HepG2 (cell line): ENCODE results near the gene SHPK. TPM values are rescaled to one million over a fixed set of nuclear protein-coding genes. Genes with fewer than 3 reads are reported as not detected.

ENCODE experiments used
- AKAP8 ChIP-seq: sonication (generic); formaldehyde crosslinking; IDR thresholded peaks from 2 replicates; pipeline ENCODE4 v1.5.1; 2020; ENCODE audit warnings: mild to moderate bottlenecking, missing genetic modification reagents
- BCLAF1 ChIP-seq: fragments of 450-650 bp; IDR thresholded peaks from 2 replicates; pipeline ENCODE4 v1.6.1; 2017; ENCODE audit warnings: mild to moderate bottlenecking
- FOSL1 ChIP-seq: sonication (generic); formaldehyde crosslinking; IDR thresholded peaks from 2 replicates; pipeline ENCODE4 v1.9.0; 2021; ENCODE audit warnings: missing genetic modification reagents, borderline replicate concordance
- GFI1 ChIP-seq: sonication (generic); formaldehyde crosslinking; IDR thresholded peaks from 2 replicates; pipeline ENCODE4 v1.5.0; 2020; ENCODE audit warnings: missing genetic modification reagents, mild to moderate bottlenecking, borderline replicate concordance
- KLF9 ChIP-seq: IDR thresholded peaks from 2 replicates; pipeline ENCODE4 v1.6.1; 2016; ENCODE audit warnings: low read depth
- KMT2B ChIP-seq: IDR thresholded peaks from 2 replicates; pipeline ENCODE4 v1.6.1; 2016; ENCODE audit warnings: missing genetic modification reagents, missing compliant biosample characterization
- MXD3 ChIP-seq: IDR thresholded peaks from 2 replicates; pipeline ENCODE4 v1.6.1; 2016; ENCODE audit warnings: mild to moderate bottlenecking, missing biosample characterization, missing genetic modification reagents
- PBX3 ChIP-seq: sonication (generic); formaldehyde crosslinking; IDR thresholded peaks from 2 replicates; pipeline ENCODE4 v1.8.1; 2023; ENCODE audit warnings: missing genetic modification reagents, inconsistent platforms, borderline replicate concordance
- PCBP2 ChIP-seq: fragments of 200-400 bp; formaldehyde crosslinking; optimal IDR thresholded peaks from 2 replicates; pipeline ENCODE3; 2018; ENCODE audit warnings: low read length, low read depth; ENCODE audit not compliant: poor library complexity, severe bottlenecking
- SATB2 ChIP-seq: sonication (generic); formaldehyde crosslinking; IDR thresholded peaks from 2 replicates; pipeline ENCODE4 v1.5.0; 2020; ENCODE audit warnings: missing genetic modification reagents
- TMF1 ChIP-seq: sonication (generic); formaldehyde crosslinking; IDR thresholded peaks from 2 replicates; pipeline ENCODE4 v1.8.1; 2022; ENCODE audit warnings: low read depth, missing genetic modification reagents
- USF2 ChIP-seq, 2 experiments: sonication (generic) in 1 of 2; formaldehyde crosslinking in 1 of 2; IDR thresholded peaks; 2 replicates each; pipeline versions ENCODE4 v1.5.1 to v1.6.1; 2011 to 2020; ENCODE audit warnings: borderline replicate concordance in 1 of 2, low read depth in 1 of 2, low read length in 1 of 2, mild to moderate bottlenecking in 1 of 2, missing genetic modification reagents in 1 of 2, moderate library complexity in 1 of 2
- XBP1 ChIP-seq: sonication (generic); formaldehyde crosslinking; IDR thresholded peaks from 2 replicates; pipeline ENCODE4 v1.5.0; 2020; ENCODE audit warnings: missing genetic modification reagents
- ZNF282 ChIP-seq: fragments of 450-650 bp; IDR thresholded peaks from 2 replicates; pipeline ENCODE4 v1.6.1; 2018; ENCODE audit not compliant: partially characterized antibody
- ZNF30 ChIP-seq: sonication (generic); formaldehyde crosslinking; IDR thresholded peaks from 2 replicates; pipeline ENCODE4 v1.5.0; 2020; ENCODE audit warnings: mild to moderate bottlenecking, missing genetic modification reagents
- ZNF343 ChIP-seq: sonication (generic); formaldehyde crosslinking; IDR thresholded peaks from 2 replicates; pipeline ENCODE4 v1.4.0; 2020; ENCODE audit warnings: mild to moderate bottlenecking, missing genetic modification reagents
- ZNF546 ChIP-seq: sonication (generic); formaldehyde crosslinking; conservative IDR thresholded peaks from 2 replicates; pipeline ENCODE4 v1.8.1; 2023; ENCODE audit warnings: mild to moderate bottlenecking, missing genetic modification reagents
- ZNF740 ChIP-seq: sonication (generic); formaldehyde crosslinking; IDR thresholded peaks from 2 replicates; pipeline ENCODE4 v1.4.0; 2020; ENCODE audit warnings: missing genetic modification reagents
- ZNF747 ChIP-seq: sonication (generic); formaldehyde crosslinking; IDR thresholded peaks from 2 replicates; pipeline ENCODE4 v1.8.1; 2023; ENCODE audit warnings: missing genetic modification reagents, mild to moderate bottlenecking, borderline replicate concordance
- ZNF749 ChIP-seq: sonication (generic); formaldehyde crosslinking; IDR thresholded peaks from 2 replicates; pipeline ENCODE4 v1.8.0; 2022; ENCODE audit warnings: mild to moderate bottlenecking, missing genetic modification reagents, moderate library complexity, borderline replicate concordance
- ZNF891 ChIP-seq: sonication (generic); formaldehyde crosslinking; IDR thresholded peaks from 2 replicates; pipeline ENCODE4 v1.5.0; 2020; ENCODE audit warnings: mild to moderate bottlenecking, missing genetic modification reagents
- ZSCAN9 ChIP-seq: IDR thresholded peaks from 2 replicates; pipeline ENCODE4 v1.6.1; 2016; ENCODE audit warnings: borderline replicate concordance
- polyA plus RNA-seq, 8 experiments: library from polyadenylated mRNA; depleted of rRNA in 3 of 8; stranded (reverse) in 7 of 8; unstranded in 1 of 8; fragments of >200 nt; fragmentation: Illumina TruSeq in 4 of 8; extraction: Trizol in 4 of 8; gene quantifications; 2 replicates each; pipeline versions ENCODE4 v1.2.1 to v1.2.3, GENCODE V29; 2011 to 2016; ENCODE audit warnings: low read depth in 4 of 8, missing spikeins in 1 of 8, mixed read lengths in 1 of 8; ENCODE audit not compliant: insufficient read depth in 1 of 8
- total RNA-seq, 5 experiments: library from RNA; depleted of rRNA; stranded (reverse); fragments of >200 nt; fragmentation: Illumina TruSeq; extraction: Trizol; gene quantifications; 2 replicates each; pipeline ENCODE4 v1.2.3, GENCODE V29; 2016; ENCODE audit warnings: low read depth in 1 of 5

The SHPK gene
- total and polyA plus RNA-seq, 2 of the 13 experiments (the other 11 are each of a cell fraction or from before 2014, with no cell fraction given) = 16.2 to 30.9 TPM

- TF ChIP-seq USF2 (IDR thresholded peaks at IDR 0.05; ENCODE audit: low read depth, low read length) (peak; percentile 98), USF2 (CRISPR knock-in tag; IDR thresholded peaks at IDR 0.05; ENCODE audit: borderline replicate concordance) (peak; percentile 99; the same call in 1 of the 2 replicates), AKAP8 (CRISPR knock-in tag) (peak; percentile 47; the same call in 1 of the 2 replicates), XBP1 (CRISPR knock-in tag) (0 out of 2 replicates have a peak, but pooled peaks have one; percentile 48), ZNF740 (CRISPR knock-in tag) (no peak), ZSCAN9 (0 out of 2 replicates have a peak, but pooled peaks have one; percentile 41), BCLAF1 (no peak), KMT2B (CRISPR knock-in tag) (peak; percentile 81), SATB2 (CRISPR knock-in tag) (peak; percentile 68; the same call in 1 of the 2 replicates), ZNF546 (0 out of 2 replicates have a peak, but pooled peaks have one; percentile 46), TMF1 (CRISPR knock-in tag) (peak; percentile 44), ZNF747 (CRISPR knock-in tag) (peak; percentile 40; the same call in 1 of the 2 replicates), PBX3 (CRISPR knock-in tag) (no peak), KLF9 (CRISPR knock-in tag) (no peak), ZNF749 (CRISPR knock-in tag) (peak; percentile 52), MXD3 (CRISPR knock-in tag) (peak; percentile 70; the same call in 1 of the 2 replicates), PCBP2 (no peak), FOSL1 (CRISPR knock-in tag) (no peak), ZNF30 (CRISPR knock-in tag) (no peak), ZNF891 (CRISPR knock-in tag) (no peak; the same call in 1 of the 2 replicates), GFI1 (CRISPR knock-in tag) (0 out of 2 replicates have a peak, but pooled peaks have one; percentile 70), ZNF343 (CRISPR knock-in tag) (peak; percentile 42; the same call in 1 of the 2 replicates), ZNF282 (no peak)
These were observed at the start of gene SHPK, which contains the start of gene CTNS (continued) for GRCh38 chr17:3636154-3636907.
